PC-9 (cell line): ENCODE measurements around the gene OTP. TPM values are rescaled to one million over a fixed set of nuclear protein-coding genes. Genes with fewer than 3 reads are reported as not detected.

Experiments
- BruUV-seq: library from RNA; stranded (reverse); fragments of 400-500 nt; replicated peaks from 2 replicates; lab custom pipeline; 2021; lab: Mats Ljungman, UMichigan
- CTCF ChIA-PET: fragments of 300-600 bp; sonication (Branson Sonifier 250); formaldehyde crosslinking; loops from one replicate; lab custom pipeline; 2022; ENCODE audit warnings: antibody characterized with exemption; lab: Charles Lee
- POLR2A ChIA-PET: fragments of 300-600 bp; sonication (Branson Sonifier 250); formaldehyde crosslinking; loops from one replicate; lab custom pipeline; 2022; ENCODE audit warnings: antibody characterized with exemption; ENCODE audit not compliant: unreplicated experiment; lab: Charles Lee
- DNase-seq, 2 experiments: peaks; one replicate each; pipeline versions ENCODE4 v3.0.0 to v3.0.0-alpha.2; 2015 to 2022; ENCODE audit warnings: mixed read lengths in 1 of 2
- H2AFZ ChIP-seq: fragments of 200-600 bp; sonication (generic); 2 replicates; pipeline ENCODE4 v1.8.1; 2017; ENCODE audit warnings: antibody characterized with exemption
- H3F3A ChIP-seq: fragments of 200-600 bp; sonication (generic); 2 replicates; pipeline ENCODE4 v1.8.1; 2017; ENCODE audit warnings: antibody characterized with exemption, mild to moderate bottlenecking, low read depth; ENCODE audit not compliant: insufficient read depth
- H3K27ac ChIP-seq: fragments of 200-600 bp; sonication (generic); 2 replicates; pipeline ENCODE4 v1.6.1; 2016; ENCODE audit warnings: mixed run types
- H3K27me3 ChIP-seq: fragments of 200-600 bp; sonication (generic); 2 replicates; pipeline ENCODE4 v1.6.1; 2016; ENCODE audit warnings: low read depth, mixed run types; ENCODE audit not compliant: insufficient read depth
- H3K36me3 ChIP-seq: fragments of 200-600 bp; sonication (generic); 2 replicates; pipeline ENCODE4 v1.6.1; 2016; ENCODE audit warnings: low read depth, mixed run types
- H3K4me1 ChIP-seq: fragments of 200-600 bp; sonication (generic); replicated peaks from 2 replicates; pipeline ENCODE4 v1.6.1; 2016; ENCODE audit warnings: mixed run types; ENCODE audit not compliant: insufficient read depth
- H3K4me2 ChIP-seq: fragments of 200-600 bp; sonication (generic); 2 replicates; pipeline ENCODE4 v1.6.1; 2017; ENCODE audit warnings: mixed run types
- H3K4me3 ChIP-seq: fragments of 200-600 bp; sonication (generic); 2 replicates; pipeline ENCODE4 v1.6.1; 2016; ENCODE audit warnings: mixed run types
- H3K79me2 ChIP-seq: fragments of 200-600 bp; sonication (generic); 2 replicates; pipeline ENCODE4 v1.6.1; 2017; ENCODE audit warnings: low read depth, mixed run types
- H3K9me2 ChIP-seq: fragments of 200-600 bp; sonication (generic); 2 replicates; pipeline ENCODE4 v1.8.1; 2017; ENCODE audit warnings: mild to moderate bottlenecking; ENCODE audit not compliant: insufficient read depth
- H3K9me3 ChIP-seq: fragments of 200-600 bp; sonication (generic); 2 replicates; pipeline ENCODE4 v1.8.1; 2016; ENCODE audit warnings: low read depth; ENCODE audit not compliant: insufficient read depth
- H4K20me1 ChIP-seq: fragments of 200-600 bp; sonication (generic); 2 replicates; pipeline ENCODE4 v1.8.1; 2017; ENCODE audit not compliant: insufficient read depth
- CTCF ChIP-seq: fragments of 200-600 bp; sonication (generic); conservative IDR thresholded peaks from 2 replicates; pipeline ENCODE4 v1.6.1; 2017; ENCODE audit warnings: mixed run types, antibody characterized with exemption, mild to moderate bottlenecking, moderate library complexity
- EZH2 ChIP-seq: fragments of 200-600 bp; sonication (generic); IDR thresholded peaks from 2 replicates; pipeline ENCODE4 v1.8.0; 2017; ENCODE audit warnings: antibody characterized with exemption, low read depth
- intact Hi-C: fragments of 100-400 bp; cut with micrococcal nuclease; formaldehyde crosslinking; loops from one replicate; pipeline ENCODE4 v1.10.0; 2022; ENCODE audit not compliant: unreplicated experiment
- total RNA-seq: library from RNA; stranded (reverse); gene quantifications from 2 replicates; pipeline ENCODE4 v1.2.3, GENCODE V29; 2021

Gene OTP
- total RNA-seq, 1 experiment from 2014 or later = not detected

DNA sequence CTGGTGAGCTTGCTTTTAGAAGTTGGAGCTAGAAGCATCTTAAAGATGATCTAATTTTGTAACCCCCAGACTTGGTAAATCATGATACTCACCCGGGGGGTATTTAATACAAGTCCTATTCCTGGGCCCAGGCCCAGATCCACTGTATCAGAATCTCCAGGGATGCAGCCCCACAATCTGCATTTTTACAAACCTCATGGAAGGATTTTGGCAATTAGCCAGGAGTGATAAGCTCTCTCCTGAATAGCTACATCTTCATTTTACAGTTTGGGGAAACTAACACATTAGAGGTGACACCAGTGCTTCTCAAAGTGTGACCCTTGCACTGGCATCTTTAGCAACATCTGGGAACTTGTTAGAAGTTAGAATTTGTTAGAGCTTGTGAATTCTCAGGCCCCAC lies 31.2 kb upstream of the OTP start:
- POLR2A ChIA-PET = no interaction called here
- Histone ChIP-seq H2AFZ (no peak overlapping the region), H3K36me3 (no peaks in the 10 kb centered on the region), H3K9me2 (no peaks in the 10 kb centered on the region), H3K27ac (no peak overlapping the region), H3K4me1 (no peaks in the 10 kb centered on the region), H3F3A (no peaks in the 10 kb centered on the region), H3K27me3 (no peaks in the 10 kb centered on the region), H3K4me2 (no peak overlapping the region), H3K79me2 (no peaks in the 10 kb centered on the region), H3K4me3 (no peak overlapping the region), H3K9me3 (no peaks in the 10 kb centered on the region), H4K20me1 (no peaks in the 10 kb centered on the region)
- no TSS peak for BruUV-seq
- CTCF ChIA-PET = no interaction called here
- DNase-seq = no peak
- no peak for TF ChIP-seq EZH2
- TF ChIP-seq CTCF = no peak
- intact Hi-C loops = no loop called here

GRCh38 chr5:77663090-77663863 lies 24.8 kb upstream of the OTP start:
- Histone ChIP-seq H3K4me2 (no peak overlapping the region), H3K9me2 (no peaks in the 10 kb centered on the region), H3F3A (no peaks in the 10 kb centered on the region), H3K79me2 (no peaks in the 10 kb centered on the region), H3K9me3 (no peaks in the 10 kb centered on the region), H3K36me3 (no peaks in the 10 kb centered on the region), H4K20me1 (no peaks in the 10 kb centered on the region), H2AFZ (no peak overlapping the region), H3K27ac (no peak overlapping the region), H3K4me3 (no peak overlapping the region), H3K27me3 (no peaks in the 10 kb centered on the region), H3K4me1 (no peaks in the 10 kb centered on the region)
- intact Hi-C loops = no loop called here
- CTCF ChIA-PET = no interaction called here
- no TSS peak for BruUV-seq
- POLR2A ChIA-PET = no interaction called here
- TF ChIP-seq EZH2 (no peak), CTCF (no peak)
- no peak for DNase-seq

GRCh38 chr5:77662635-77663034 lies 24.1 kb upstream of the OTP start:
- TF ChIP-seq EZH2 = no peak
- TF ChIP-seq CTCF = no peak
- Histone ChIP-seq H3K4me1 (no peaks in the 10 kb centered on the region), H3K27ac (no peak overlapping the region), H3K27me3 (no peaks in the 10 kb centered on the region), H4K20me1 (no peaks in the 10 kb centered on the region), H3K9me3 (no peaks in the 10 kb centered on the region), H3K36me3 (no peaks in the 10 kb centered on the region), H3K4me3 (no peak overlapping the region), H3K9me2 (no peaks in the 10 kb centered on the region), H2AFZ (no peak overlapping the region), H3K4me2 (no peak overlapping the region), H3F3A (no peaks in the 10 kb centered on the region), H3K79me2 (no peaks in the 10 kb centered on the region)
- intact Hi-C loops = no loop called here
- DNase-seq = no peak
- ChIA-PET POLR2A (interaction anchor here (0.5 kb wide), 1 partner anchor 611 kb away, joined by 24 read pairs; no protein-coding TSS in a partner anchor), CTCF (no interaction called here)
- no TSS peak for BruUV-seq
